Measurements from ENCODE around the gene FTO.

FTO gene

DNA sequence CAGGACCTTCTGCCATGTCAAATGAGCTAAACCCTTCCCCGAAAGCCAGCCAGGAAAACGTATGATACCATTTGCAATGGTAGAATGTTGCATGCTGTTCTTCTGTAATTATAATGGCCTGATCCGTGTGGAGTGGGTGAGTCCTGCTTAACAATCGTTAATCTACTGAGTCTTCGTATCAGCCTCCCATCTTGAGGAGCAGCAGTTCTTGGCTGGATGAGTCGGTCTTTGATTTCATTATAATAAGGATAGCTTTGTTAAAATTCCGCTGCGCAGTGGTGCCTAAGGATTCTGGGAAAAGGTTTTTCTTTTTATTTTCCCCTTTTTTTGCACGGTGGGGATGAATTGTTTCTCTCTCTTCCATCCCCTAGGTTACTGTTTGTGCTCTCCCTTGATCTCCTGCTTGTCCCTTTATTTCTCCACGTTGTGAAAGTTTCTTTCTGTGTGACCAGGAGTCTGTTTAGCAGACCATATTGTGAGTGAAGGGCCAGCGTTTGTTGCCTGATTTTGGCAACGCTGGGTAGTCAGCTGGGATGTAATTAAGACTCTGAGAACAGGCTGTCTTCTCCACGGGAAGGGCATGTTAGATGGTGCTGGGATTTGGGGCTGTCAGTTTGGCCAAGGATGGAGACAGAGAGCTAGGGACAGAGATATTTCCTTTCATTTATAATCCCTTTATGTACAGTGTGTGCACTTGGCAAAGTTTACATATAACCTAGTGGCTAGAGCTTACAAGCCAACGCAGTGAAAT is 263.0 kb downstream of the FTO start:
- no peak for DNase-seq (ENCODE audit: low read depth)

- no peak for DNase-seq (ENCODE audit: low read depth)
Observed at GRCh38 chr16:53967572-53967971, 263.6 kb downstream of the FTO start.

DNA sequence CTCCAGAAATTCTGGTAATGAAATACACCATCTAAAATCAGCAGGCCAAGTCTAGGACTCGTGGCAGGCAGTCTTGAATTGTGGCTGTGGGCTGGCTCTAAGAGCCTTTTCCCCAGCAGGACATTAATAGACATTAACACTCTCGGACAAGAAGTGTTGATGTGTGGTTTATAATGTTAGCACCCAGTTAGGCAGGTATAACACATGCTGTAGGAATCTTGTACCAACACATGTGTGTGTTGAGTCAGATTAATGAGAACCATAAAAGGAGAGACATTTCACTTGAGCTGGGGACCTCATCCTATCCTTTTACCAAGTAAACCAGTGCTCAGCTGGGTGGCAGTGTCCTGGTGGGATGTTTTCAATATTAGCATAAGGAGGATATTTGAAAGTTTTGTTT is 264.5 kb downstream of the FTO start:
- no peak for DNase-seq (ENCODE audit: low read depth)

DNA sequence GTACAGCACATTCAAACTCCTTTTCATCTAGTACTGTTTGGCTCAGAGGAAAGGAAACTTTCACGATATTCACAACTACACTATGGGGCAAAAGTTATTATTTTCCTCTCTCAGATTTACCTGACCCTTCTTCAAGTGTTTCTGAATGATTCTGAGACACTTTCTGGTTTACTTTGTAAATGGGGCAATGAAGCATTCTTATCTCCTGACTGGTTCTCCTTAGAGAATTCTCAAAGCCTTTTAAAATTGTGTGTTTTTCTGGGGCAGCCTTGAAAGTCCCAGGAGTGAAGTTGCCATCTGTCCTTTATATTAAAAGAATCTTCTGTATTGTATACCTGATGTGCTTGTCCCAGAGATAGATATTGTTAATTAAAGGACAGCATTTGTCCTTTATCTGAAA is 264.9 kb downstream of the FTO start:
- no peak for DNase-seq (ENCODE audit: low read depth)

DNA sequence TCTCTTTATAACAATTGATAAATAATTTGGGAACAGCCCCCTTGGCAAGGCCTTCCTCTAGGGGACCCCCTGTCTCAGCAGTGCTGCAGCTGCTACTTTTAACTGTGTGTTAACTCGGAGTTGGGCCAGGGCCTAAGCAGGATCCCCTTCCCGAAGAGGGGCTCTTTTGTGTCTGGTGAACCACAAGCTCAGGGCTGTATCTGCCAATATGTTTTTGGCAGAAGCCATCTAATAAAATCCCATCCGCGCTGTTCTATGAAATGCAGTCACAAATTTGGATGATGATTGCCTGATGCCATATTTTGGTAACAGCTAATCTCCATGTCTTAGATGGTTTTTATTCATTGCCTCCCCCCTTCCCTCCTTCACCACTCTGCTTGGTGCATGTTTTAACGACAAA is 267.7 kb downstream of the FTO start:
- DNase-seq (ENCODE audit: low read depth), result no peak

DNA sequence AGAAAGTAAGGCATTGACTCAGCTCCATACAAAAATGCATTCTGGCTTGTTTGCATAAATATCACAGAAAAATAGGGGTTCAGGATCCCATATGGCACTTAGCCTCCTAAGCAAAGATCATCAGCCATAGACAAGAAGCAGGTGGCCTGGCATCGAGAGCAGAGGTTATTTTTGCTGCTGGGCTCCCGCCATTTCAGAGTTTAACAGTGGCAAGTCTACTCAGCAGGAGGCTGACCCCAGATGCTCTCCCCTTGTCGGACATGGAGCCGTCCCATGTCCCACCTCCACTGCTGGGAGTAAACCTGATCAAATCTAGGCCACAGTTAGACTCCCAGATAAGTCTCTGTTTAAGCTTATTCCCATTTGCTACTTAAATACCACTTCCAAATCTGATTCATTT is 269.1 kb downstream of the FTO start:
- no peak for DNase-seq (ENCODE audit: low read depth)

DNA sequence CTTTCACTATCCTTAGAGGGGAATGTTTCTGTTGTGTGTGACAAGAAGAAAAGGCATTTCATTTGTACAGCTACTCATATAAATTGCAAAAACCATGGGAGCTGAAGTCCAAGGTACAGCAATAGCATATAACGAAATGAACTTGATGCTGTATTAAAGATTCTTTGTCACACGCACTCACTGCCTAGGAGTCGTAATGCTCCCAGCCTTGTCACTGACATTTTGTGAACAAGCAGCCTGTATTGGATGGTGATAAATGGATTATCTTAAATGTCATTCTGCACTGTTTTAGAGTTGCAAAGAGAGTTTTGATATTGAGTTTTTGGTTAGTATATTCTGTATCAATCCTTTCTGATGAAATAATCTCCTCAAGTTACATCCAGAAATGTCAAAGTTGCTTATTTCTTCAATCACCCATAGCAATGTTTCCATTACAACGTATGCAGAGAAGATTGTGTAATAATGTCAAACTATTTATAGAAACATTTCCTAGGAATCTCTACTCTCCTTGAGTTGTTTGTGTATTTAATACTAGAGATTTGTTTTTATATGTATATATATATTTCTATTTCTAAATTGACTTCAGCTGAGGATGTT is 270.6 kb downstream of the FTO start:
- no peak for DNase-seq (ENCODE audit: low read depth)

DNA sequence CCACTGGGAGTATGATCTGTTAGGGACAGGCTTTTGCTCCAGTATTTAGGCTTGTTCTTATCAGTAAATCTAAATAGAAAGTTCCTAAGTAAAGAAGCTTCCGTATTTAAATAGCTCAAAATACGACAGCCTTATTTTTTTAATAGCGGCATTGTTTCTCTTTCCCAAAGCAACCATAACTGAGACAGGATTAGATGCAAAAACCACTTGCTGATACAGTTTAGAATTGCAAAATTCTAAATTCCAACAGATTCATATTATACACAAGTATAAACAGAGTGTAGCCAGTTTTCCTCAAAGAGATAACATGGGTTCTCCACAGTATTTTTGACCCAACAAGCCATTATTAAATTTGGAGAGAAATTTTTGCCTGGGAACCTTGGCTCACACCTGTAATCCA is 276.7 kb downstream of the FTO start:
- DNase-seq (ENCODE audit: low read depth), result no peak

DNA sequence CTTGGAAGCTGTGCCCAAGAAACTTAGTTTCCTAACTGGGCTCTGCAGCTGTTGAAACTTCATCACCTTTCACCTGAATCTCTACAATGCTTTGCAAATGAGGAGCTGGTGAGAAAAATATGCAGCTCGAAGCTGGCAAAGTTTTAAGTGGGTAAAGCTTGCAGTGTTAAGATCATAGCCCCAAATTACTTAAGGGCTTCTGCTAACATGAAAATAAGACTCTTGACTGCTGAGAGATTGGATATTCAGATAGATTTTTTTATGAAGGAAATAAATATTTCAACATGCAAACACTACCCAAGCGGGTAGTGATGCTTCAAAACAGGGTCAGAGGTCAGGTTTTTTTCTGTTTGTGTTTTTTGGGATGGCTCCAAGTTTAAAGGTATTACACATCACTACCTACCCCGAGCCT is 278.7 kb downstream of the FTO start:
- DNase-seq (ENCODE audit: low read depth), result no peak

- DNase-seq (ENCODE audit: low read depth), result no peak
Observed at GRCh38 chr16:53984936-53985335, 281.0 kb downstream of the FTO start.

GRCh38 chr16:53985861-53986260 is 281.9 kb downstream of the FTO start:
- no peak for DNase-seq (ENCODE audit: low read depth)

DNA sequence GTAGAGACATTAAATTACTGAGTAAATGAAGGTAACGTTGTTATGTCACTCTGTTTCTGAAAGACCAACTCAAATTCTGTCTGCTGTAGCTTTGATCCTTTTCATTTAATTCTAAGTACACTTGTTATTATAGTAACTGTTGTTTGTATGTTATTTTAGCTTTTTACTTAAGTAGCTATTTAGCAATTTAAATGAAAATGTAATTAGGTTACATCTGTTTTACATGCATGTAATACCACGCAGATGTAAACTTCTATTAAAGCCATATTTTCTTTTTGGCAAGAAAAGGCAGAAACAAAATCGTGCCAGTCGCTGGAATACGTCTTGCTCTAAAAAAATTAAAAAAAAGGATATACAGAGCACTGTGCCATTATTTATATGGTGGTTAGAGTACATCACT is 282.8 kb downstream of the FTO start:
- DNase-seq (ENCODE audit: low read depth), result no peak

GRCh38 chr16:53988136-53988535 is 284.2 kb downstream of the FTO start:
- no peak for DNase-seq (ENCODE audit: low read depth)

GRCh38 chr16:53989597-53989996 is 285.6 kb downstream of the FTO start:
- no peak for DNase-seq (ENCODE audit: low read depth)

DNA sequence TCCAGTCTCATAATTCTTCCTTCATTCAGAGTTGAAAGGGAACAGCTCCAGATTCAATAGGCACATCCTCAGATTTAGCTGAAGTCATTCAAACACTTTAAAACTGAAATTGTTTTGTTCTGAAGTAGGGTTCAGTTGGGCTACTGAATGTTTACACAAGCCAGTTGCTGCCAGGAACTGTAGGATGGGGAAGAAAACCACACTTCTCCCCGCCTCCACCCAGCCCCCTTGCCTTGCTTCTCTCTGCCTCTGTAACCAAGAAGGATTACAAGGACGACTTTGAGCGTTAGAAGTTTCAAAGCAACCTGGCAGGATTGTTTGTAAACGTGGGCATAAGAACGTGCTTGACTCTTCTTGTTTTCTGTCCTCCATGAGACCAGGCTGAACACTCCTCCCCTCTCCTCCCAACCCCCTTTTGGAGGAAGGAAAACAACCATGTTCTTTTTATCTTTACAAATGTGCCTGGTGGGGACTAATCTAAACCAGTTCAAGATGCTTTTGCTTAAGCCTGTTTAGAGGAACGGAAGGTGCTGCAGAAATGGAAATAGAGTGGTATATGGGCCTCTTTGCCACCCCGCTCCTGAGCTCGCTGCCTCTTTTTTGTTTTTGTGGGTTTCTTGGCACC is 287.9 kb downstream of the FTO start:
- no peak for DNase-seq (ENCODE audit: low read depth)

DNA sequence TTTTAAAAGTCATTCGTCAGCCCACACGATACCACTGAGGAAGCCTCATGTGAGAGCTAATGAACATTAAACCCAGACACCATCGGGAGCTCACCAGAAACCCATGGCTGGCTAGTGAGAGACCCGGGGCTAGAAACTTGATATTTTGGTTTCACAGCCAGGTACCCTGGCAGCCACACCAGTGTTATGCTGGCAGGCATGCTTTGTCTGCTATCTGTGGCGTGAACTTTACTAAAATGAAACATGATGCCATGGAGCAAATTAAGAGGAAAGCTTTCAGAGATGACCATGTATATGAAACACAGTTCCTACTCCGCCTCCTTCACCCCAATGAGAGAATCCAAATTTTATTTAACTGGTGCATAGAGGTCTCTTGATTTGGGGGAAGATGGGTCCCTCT is 291.4 kb downstream of the FTO start:
- no peak for DNase-seq (ENCODE audit: low read depth)

DNA sequence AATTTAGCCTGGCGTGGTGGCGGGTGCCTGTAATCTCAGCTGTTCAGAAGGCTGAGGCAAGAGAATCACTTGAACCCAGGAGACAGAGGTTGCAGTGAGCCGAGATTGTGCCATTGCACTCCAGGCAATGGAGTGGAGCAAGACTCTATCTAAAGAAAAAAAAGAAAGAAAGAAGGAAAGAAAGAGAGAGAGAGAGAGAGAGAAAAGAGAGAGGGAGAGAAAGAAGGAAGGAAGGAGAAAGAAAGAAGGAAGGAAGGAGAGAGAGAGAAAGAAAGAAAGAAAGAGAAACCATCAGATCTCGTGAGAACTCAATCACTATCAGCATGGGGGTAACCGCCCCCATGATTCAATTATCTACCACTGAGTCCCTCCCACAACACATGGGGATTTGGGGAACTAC is 293.0 kb downstream of the FTO start:
- DNase-seq (ENCODE audit: low read depth), result no peak

GRCh38 chr16:53998024-53998810 is 294.3 kb downstream of the FTO start:
- DNase-seq (ENCODE audit: low read depth), result no peak

DNA sequence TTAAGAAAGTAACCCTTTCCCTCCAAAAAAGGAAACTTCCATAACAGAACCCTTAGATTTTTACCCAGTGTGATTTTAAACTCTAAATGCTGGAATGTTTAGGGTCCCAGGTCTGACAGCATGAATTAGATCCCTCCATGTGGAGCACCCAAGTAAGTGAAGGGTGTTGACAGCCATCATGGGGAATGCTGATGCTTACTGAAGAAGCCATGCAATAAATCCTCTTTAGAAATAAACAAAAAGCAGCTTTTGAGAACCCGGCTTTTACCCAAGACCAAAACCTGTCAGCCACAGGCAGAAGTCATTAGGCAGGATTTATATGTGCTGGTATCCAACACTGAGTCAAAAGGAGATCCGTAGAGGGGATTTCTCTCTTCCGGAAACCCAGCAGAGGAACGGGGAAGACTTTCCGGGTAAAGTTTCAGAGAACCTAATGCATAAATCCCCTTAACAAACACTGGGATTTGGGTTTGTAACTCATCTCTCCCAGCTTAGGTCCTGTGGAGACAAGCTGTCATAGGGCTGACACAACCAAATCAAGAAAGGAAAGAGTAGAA is 295.1 kb downstream of the FTO start:
- DNase-seq (ENCODE audit: low read depth), result no peak

- no peak for DNase-seq (ENCODE audit: low read depth)
Observed at GRCh38 chr16:53999841-54000240, 295.9 kb downstream of the FTO start.

GRCh38 chr16:54000361-54000760 is 296.4 kb downstream of the FTO start:
- DNase-seq (ENCODE audit: low read depth), result no peak

DNA sequence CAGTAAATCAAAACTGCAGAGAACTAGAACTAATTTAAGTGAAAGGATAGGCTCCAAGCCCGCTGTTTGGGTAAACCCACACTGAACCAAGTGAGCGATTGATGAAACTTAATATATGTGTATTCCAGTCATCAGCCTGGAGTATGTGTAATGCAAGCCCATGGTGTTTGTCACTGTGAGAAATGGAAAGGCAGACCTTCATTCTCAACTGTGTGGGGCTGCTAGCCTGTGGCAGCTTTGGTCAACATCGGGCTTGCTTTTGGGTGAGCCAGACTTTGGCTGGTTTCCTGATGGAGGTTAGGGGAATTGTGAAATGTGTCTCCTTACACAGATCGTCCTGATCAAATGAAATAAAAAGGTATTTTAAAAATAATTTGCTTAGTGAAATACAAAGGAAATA is 302.7 kb downstream of the FTO start:
- DNase-seq (ENCODE audit: low read depth), result no peak

- DNase-seq (ENCODE audit: low read depth), result no peak
Observed at GRCh38 chr16:54007504-54007903, 303.5 kb downstream of the FTO start.

Data from stimulated activated CD8-positive, alpha-beta memory T cell treated with anti-CD3 and anti-CD28 coated beads, Interleukin-7, amount 100 ng/mL, for 24 hours (primary cell).